Measurements from ENCODE around the gene EIF2S2.
"Not testable (repeated sequence)": the region's sequence is repeated elsewhere in the genome, so short reads cannot be mapped to it uniquely, and the experiment has no call there.

- TF ChIP-seq EZH2 (IDR thresholded peaks at IDR 0.05; ENCODE audit: low read length, missing control alignments); CTCF (conservative IDR thresholded peaks at IDR 0.05 in 1 of 2, IDR thresholded peaks at IDR 0.05 in 1 of 2; ENCODE audit: low read depth in 1 of 2, low read length in 2 of 2): not testable (repeated sequence)
These were observed 23.7 kb upstream of the EIF2S2 start for GRCh38 chr20:34135525-34136275.
